Measurements from ENCODE around the gene IFNA7.
"Not testable (repeated sequence)": the region's sequence is repeated elsewhere in the genome, so short reads cannot be mapped to it uniquely, and the experiment has no call there.

The IFNA7 gene

GRCh38 chr9:21202105-21202504, at the start of gene IFNA7:
Gene IFNA7 (minus strand): TSS chr9:21202205. CDS start chr9:21202165, 40 bp downstream.
- H3K27ac ChIP-seq; H3K9me3 ChIP-seq (ENCODE audit: severe bottlenecking); DNase-seq; H3K4me3 ChIP-seq (ENCODE audit: low read depth, low read length); H3K27me3 ChIP-seq (ENCODE audit: insufficient read depth, low read depth, severe bottlenecking); H3K36me3 ChIP-seq: not testable (repeated sequence)

- Histone ChIP-seq H3K27me3 (ENCODE audit: insufficient read depth, low read depth, severe bottlenecking) (peaks cover 9% of the 10 kb centered on the region), H3K27ac (no peak overlapping the region), H3K9me3 (ENCODE audit: severe bottlenecking) (no peaks in the 10 kb centered on the region), H3K4me3 (ENCODE audit: low read depth, low read length) (no peak overlapping the region), H3K36me3 (no peaks in the 10 kb centered on the region)
- DNase-seq = no peak
- no peak for TF ChIP-seq CTCF (IDR thresholded peaks at IDR 0.05; ENCODE audit: low read depth, low read length)
Measured at GRCh38 chr9:21251638-21252037, 49.6 kb upstream of the IFNA7 start.

GRCh38 chr9:21251190-21251589, 49.2 kb upstream of the IFNA7 start:
- no peak for DNase-seq
- Histone ChIP-seq H3K27me3 (ENCODE audit: insufficient read depth, low read depth, severe bottlenecking) (peaks cover 9% of the 10 kb centered on the region), H3K9me3 (ENCODE audit: severe bottlenecking) (no peaks in the 10 kb centered on the region), H3K27ac (no peak overlapping the region), H3K4me3 (ENCODE audit: low read depth, low read length) (no peak overlapping the region), H3K36me3 (no peaks in the 10 kb centered on the region)
- peak; percentile 21; the same call in 1 of the 2 replicates for TF ChIP-seq CTCF (IDR thresholded peaks at IDR 0.05; ENCODE audit: low read depth, low read length)

- Histone ChIP-seq H3K4me3 (ENCODE audit: low read depth, low read length) (no peak overlapping the region), H3K36me3 (no peaks in the 10 kb centered on the region), H3K9me3 (ENCODE audit: severe bottlenecking) (no peaks in the 10 kb centered on the region), H3K27ac (no peak overlapping the region), H3K27me3 (ENCODE audit: insufficient read depth, low read depth, severe bottlenecking) (no peaks in the 10 kb centered on the region)
- no peak for DNase-seq
- no peak for TF ChIP-seq CTCF (IDR thresholded peaks at IDR 0.05; ENCODE audit: low read depth, low read length)
Measured at GRCh38 chr9:21244836-21245235, 42.8 kb upstream of the IFNA7 start.

- no peak for TF ChIP-seq CTCF (IDR thresholded peaks at IDR 0.05; ENCODE audit: low read depth, low read length)
- H3K27ac ChIP-seq = no peak within 1 kb of the TSS
- H3K27me3 ChIP-seq (ENCODE audit: insufficient read depth, low read depth, severe bottlenecking) = no peaks in the 10 kb centered on the region
- no peaks in the 10 kb centered on the region for H3K9me3 ChIP-seq (ENCODE audit: severe bottlenecking)
- no peaks in the 10 kb centered on the region for H3K36me3 ChIP-seq
- no peak within 1 kb of the TSS for H3K4me3 ChIP-seq (ENCODE audit: low read depth, low read length)
- DNase-seq = no peak
Measured at GRCh38 chr9:21239911-21240310, 37.9 kb upstream of the IFNA7 start, which contains the start of gene IFNA14. Gene IFNA14 (minus strand): TSS chr9:21240005. CDS start chr9:21239935, 70 bp downstream.

- H3K27me3 ChIP-seq (ENCODE audit: insufficient read depth, low read depth, severe bottlenecking); H3K36me3 ChIP-seq; DNase-seq; H3K27ac ChIP-seq; H3K4me3 ChIP-seq (ENCODE audit: low read depth, low read length); H3K9me3 ChIP-seq (ENCODE audit: severe bottlenecking): not testable (repeated sequence)
Measured at GRCh38 chr9:21236360-21236714, 34.3 kb upstream of the IFNA7 start.

All from WERI-Rb-1 (cell line).